ENCODE measurements around the gene TEPSIN.

GRCh38 chr17:81261582-81262336 is 22.9 kb upstream of the TEPSIN start:
- TF ChIP-seq CTCF (IDR thresholded peaks at IDR 0.05; ENCODE audit: low read depth, low read length, missing input control) (no peak), SP1 (IDR thresholded peaks at IDR 0.05) (no peak), ATF3 (IDR thresholded peaks at IDR 0.05) (no peak), EGR1 (IDR thresholded peaks at IDR 0.05; ENCODE audit: low read depth in 2 of 2) (no peak), MAX (IDR thresholded peaks at IDR 0.05) (no peak), RAD21 (IDR thresholded peaks at IDR 0.05) (no peak), JUND (IDR thresholded peaks at IDR 0.05) (no peak), RXRA (IDR thresholded peaks at IDR 0.05) (no peak), GABPA (IDR thresholded peaks at IDR 0.05 in 1 of 2, conservative IDR thresholded peaks at IDR 0.05 in 1 of 2) (no peak), FOXA1 (IDR thresholded peaks at IDR 0.05) (no peak), HNF4A (conservative IDR thresholded peaks at IDR 0.05) (no peak), REST (IDR thresholded peaks at IDR 0.05) (no peak)
